ENCODE data around the gene BICRA.

Gene BICRA

GRCh38 chr19:47608969-47609905, at the start of gene BICRA:
TSS of gene BICRA (plus strand) at chr19:47609134. CDS start at chr19:47673575, 64,441 bp downstream.
- TF ChIP-seq POLR2AphosphoS5 (IDR thresholded peaks at IDR 0.05; ENCODE audit: borderline replicate concordance, low read depth, low read length) (peak; percentile 50), FOXP2 (optimal IDR thresholded peaks at IDR 0.05; ENCODE audit: control extremely low read depth, extremely low read length, insufficient read depth) (no peak)
- no peak for DNase-seq (ENCODE audit: low read depth, low spot score)
- Histone ChIP-seq H3K27ac (peak within 1 kb of the TSS; percentile 74), H3K36me3 (ENCODE audit: insufficient read depth, low read length) (no peaks in the 10 kb centered on the region), H3K9ac (ENCODE audit: insufficient read length) (peak within 1 kb of the TSS; percentile 96), H3K9me3 (ENCODE audit: low read depth, low read length) (no peaks in the 10 kb centered on the region), H3K4me3 (peak within 1 kb of the TSS; percentile 97)

GRCh38 chr19:47560999-47561398, 47.9 kb upstream of the BICRA start:
- H3K4me3 ChIP-seq: no peak overlapping the region
- no peak overlapping the region for H3K9ac ChIP-seq (ENCODE audit: insufficient read length)
- H3K9me3 ChIP-seq (ENCODE audit: low read depth, low read length): no peaks in the 10 kb centered on the region
- DNase-seq (ENCODE audit: low read depth, low spot score): no peak
- H3K27ac ChIP-seq: no peak overlapping the region
- TF ChIP-seq POLR2AphosphoS5 (IDR thresholded peaks at IDR 0.05; ENCODE audit: borderline replicate concordance, low read depth, low read length): no peak
- no peaks in the 10 kb centered on the region for H3K36me3 ChIP-seq (ENCODE audit: insufficient read depth, low read length)

- no peak for DNase-seq (ENCODE audit: low read depth, low spot score)
- Histone ChIP-seq H3K9me3 (ENCODE audit: low read depth, low read length) (no peaks in the 10 kb centered on the region), H3K4me3 (no peak overlapping the region), H3K36me3 (ENCODE audit: insufficient read depth, low read length) (no peaks in the 10 kb centered on the region), H3K27ac (no peak overlapping the region), H3K9ac (ENCODE audit: insufficient read length) (no peak overlapping the region)
- TF ChIP-seq EZH2 (IDR thresholded peaks at IDR 0.05) (no peak), FOXP2 (optimal IDR thresholded peaks at IDR 0.05; ENCODE audit: control extremely low read depth, extremely low read length, insufficient read depth) (no peak), POLR2AphosphoS5 (IDR thresholded peaks at IDR 0.05; ENCODE audit: borderline replicate concordance, low read depth, low read length) (no peak)
Measured at GRCh38 chr19:47561440-47562057, 47.4 kb upstream of the BICRA start.

- DNase-seq (ENCODE audit: low read depth, low spot score): no peak
- H3K9ac ChIP-seq (ENCODE audit: insufficient read length): no peak overlapping the region
- H3K36me3 ChIP-seq (ENCODE audit: insufficient read depth, low read length): no peaks in the 10 kb centered on the region
- TF ChIP-seq POLR2AphosphoS5 (IDR thresholded peaks at IDR 0.05; ENCODE audit: borderline replicate concordance, low read depth, low read length) (no peak), EZH2 (IDR thresholded peaks at IDR 0.05) (no peak), FOXP2 (optimal IDR thresholded peaks at IDR 0.05; ENCODE audit: control extremely low read depth, extremely low read length, insufficient read depth) (no peak)
- H3K4me3 ChIP-seq: no peak overlapping the region
- no peak overlapping the region for H3K27ac ChIP-seq
- H3K9me3 ChIP-seq (ENCODE audit: low read depth, low read length): no peaks in the 10 kb centered on the region
Measured at GRCh38 chr19:47564081-47564480, 44.9 kb upstream of the BICRA start.

- TF ChIP-seq EZH2 (IDR thresholded peaks at IDR 0.05): no peak
- no peak for TF ChIP-seq POLR2AphosphoS5 (IDR thresholded peaks at IDR 0.05; ENCODE audit: borderline replicate concordance, low read depth, low read length)
- no peak for TF ChIP-seq FOXP2 (optimal IDR thresholded peaks at IDR 0.05; ENCODE audit: control extremely low read depth, extremely low read length, insufficient read depth)
- H3K4me3 ChIP-seq: no peak overlapping the region
- H3K9ac ChIP-seq (ENCODE audit: insufficient read length): no peak overlapping the region
- no peak for DNase-seq (ENCODE audit: low read depth, low spot score)
- no peaks in the 10 kb centered on the region for H3K36me3 ChIP-seq (ENCODE audit: insufficient read depth, low read length)
- no peaks in the 10 kb centered on the region for H3K9me3 ChIP-seq (ENCODE audit: low read depth, low read length)
- H3K27ac ChIP-seq: no peak overlapping the region
Measured at GRCh38 chr19:47569331-47569730, 39.6 kb upstream of the BICRA start.

GRCh38 chr19:47572635-47573034, 36.3 kb upstream of the BICRA start:
- no peak overlapping the region for H3K9ac ChIP-seq (ENCODE audit: insufficient read length)
- H3K4me3 ChIP-seq: no peak overlapping the region
- TF ChIP-seq FOXP2 (optimal IDR thresholded peaks at IDR 0.05; ENCODE audit: control extremely low read depth, extremely low read length, insufficient read depth) (no peak), POLR2AphosphoS5 (IDR thresholded peaks at IDR 0.05; ENCODE audit: borderline replicate concordance, low read depth, low read length) (no peak), EZH2 (IDR thresholded peaks at IDR 0.05) (no peak)
- H3K9me3 ChIP-seq (ENCODE audit: low read depth, low read length): no peaks in the 10 kb centered on the region
- no peak for DNase-seq (ENCODE audit: low read depth, low spot score)
- H3K27ac ChIP-seq: no peak overlapping the region
- no peaks in the 10 kb centered on the region for H3K36me3 ChIP-seq (ENCODE audit: insufficient read depth, low read length)

- H3K4me3 ChIP-seq: no peak within 1 kb of the TSS
- DNase-seq (ENCODE audit: low read depth, low spot score): no peak
- TF ChIP-seq FOXP2 (optimal IDR thresholded peaks at IDR 0.05; ENCODE audit: control extremely low read depth, extremely low read length, insufficient read depth): no peak
- TF ChIP-seq EZH2 (IDR thresholded peaks at IDR 0.05): no peak
- TF ChIP-seq POLR2AphosphoS5 (IDR thresholded peaks at IDR 0.05; ENCODE audit: borderline replicate concordance, low read depth, low read length): no peak
- H3K9ac ChIP-seq (ENCODE audit: insufficient read length): no peak within 1 kb of the TSS
- H3K9me3 ChIP-seq (ENCODE audit: low read depth, low read length): no peaks in the 10 kb centered on the region
- H3K36me3 ChIP-seq (ENCODE audit: insufficient read depth, low read length): no peaks in the 10 kb centered on the region
- H3K27ac ChIP-seq: no peak within 1 kb of the TSS
Measured at GRCh38 chr19:47573071-47574026, 35.6 kb upstream of the BICRA start, which contains the start of gene ZNF541. TSS of gene ZNF541 (minus strand) at chr19:47573148. CDS start at chr19:47555856, 17,292 bp downstream.

GRCh38 chr19:47580397-47580796, 28.5 kb upstream of the BICRA start:
- H3K9me3 ChIP-seq (ENCODE audit: low read depth, low read length): no peaks in the 10 kb centered on the region
- H3K27ac ChIP-seq: no peak overlapping the region
- no peak for DNase-seq (ENCODE audit: low read depth, low spot score)

More at GRCh38 chr19:47580397-47580796, 28.5 kb upstream of the BICRA start:
- TF ChIP-seq FOXP2 (optimal IDR thresholded peaks at IDR 0.05; ENCODE audit: control extremely low read depth, extremely low read length, insufficient read depth) (no peak), EZH2 (IDR thresholded peaks at IDR 0.05) (no peak), POLR2AphosphoS5 (IDR thresholded peaks at IDR 0.05; ENCODE audit: borderline replicate concordance, low read depth, low read length) (no peak)
- Histone ChIP-seq H3K4me3 (no peak overlapping the region), H3K9ac (ENCODE audit: insufficient read length) (no peak overlapping the region), H3K36me3 (ENCODE audit: insufficient read depth, low read length) (no peaks in the 10 kb centered on the region)

All from SK-N-MC (cell line).